ENCODE measurements around the gene RIC3. TPM values are rescaled to one million over a fixed set of nuclear protein-coding genes. Genes with fewer than 3 reads are reported as not detected.

Gene RIC3
- total RNA-seq, 4 donors from 2014 or later: 3.3 to 43.0 (median 12.5) TPM

DNA sequence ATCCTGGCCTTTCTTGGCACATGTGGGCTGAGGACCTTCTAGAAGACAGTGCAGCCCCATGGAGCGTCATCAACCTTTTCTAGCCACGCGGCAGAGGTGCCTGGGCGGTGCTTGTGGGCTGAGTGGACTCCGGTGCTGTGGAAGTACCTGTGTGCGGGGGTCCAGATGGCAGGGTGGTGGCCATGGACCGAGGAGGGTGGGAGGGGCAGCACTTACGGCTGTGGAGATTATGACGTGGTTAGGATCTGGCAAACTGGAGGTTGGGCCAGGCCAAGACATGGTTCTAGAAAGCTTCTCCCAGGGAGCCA, 85.8 kb downstream of the RIC3 start:
- in situ Hi-C loops (cut with MboI; ENCODE audit: low pct_ligation_motif_present in 1 of 4, low pct_unique_long_range_greater_than_20kb in 1 of 4, low sequenced_read_pairs in 3 of 4) (loop anchor here in 1 of 4 donors (25.0 kb wide), 1 partner anchor 196 kb away; no protein-coding TSS in a partner anchor), intact Hi-C loops (cut with DNase I; ENCODE audit: low total_unique reads) (no loop called here)
- no peak for DNase-seq
- H3K27me3 ChIP-seq: peaks cover 30% of the 10 kb centered on the region
- no peaks in the 10 kb centered on the region for H3K9me3 ChIP-seq
- no peak for TF ChIP-seq CTCF (IDR thresholded peaks at IDR 0.05)
- no peak for TF ChIP-seq POLR2A (IDR thresholded peaks at IDR 0.05)
- no peak for TF ChIP-seq POLR2AphosphoS5 (IDR thresholded peaks at IDR 0.05)
- no peak for TF ChIP-seq EP300 (IDR thresholded peaks at IDR 0.05; ENCODE audit: low read depth)
- H3K27ac ChIP-seq: no peak overlapping the region
- H3K36me3 ChIP-seq: no peaks in the 10 kb centered on the region
- WGBS, 2 donors (ENCODE audit: low coverage in 1 of 2): 81 to 100% methylated on average over 2 to 9 of the region's 9 CpGs
- no peak overlapping the region for H3K4me3 ChIP-seq
- peaks cover 0 to 8% (median 1%) of the 10 kb centered on the region in 4 donors for H3K4me1 ChIP-seq

DNA sequence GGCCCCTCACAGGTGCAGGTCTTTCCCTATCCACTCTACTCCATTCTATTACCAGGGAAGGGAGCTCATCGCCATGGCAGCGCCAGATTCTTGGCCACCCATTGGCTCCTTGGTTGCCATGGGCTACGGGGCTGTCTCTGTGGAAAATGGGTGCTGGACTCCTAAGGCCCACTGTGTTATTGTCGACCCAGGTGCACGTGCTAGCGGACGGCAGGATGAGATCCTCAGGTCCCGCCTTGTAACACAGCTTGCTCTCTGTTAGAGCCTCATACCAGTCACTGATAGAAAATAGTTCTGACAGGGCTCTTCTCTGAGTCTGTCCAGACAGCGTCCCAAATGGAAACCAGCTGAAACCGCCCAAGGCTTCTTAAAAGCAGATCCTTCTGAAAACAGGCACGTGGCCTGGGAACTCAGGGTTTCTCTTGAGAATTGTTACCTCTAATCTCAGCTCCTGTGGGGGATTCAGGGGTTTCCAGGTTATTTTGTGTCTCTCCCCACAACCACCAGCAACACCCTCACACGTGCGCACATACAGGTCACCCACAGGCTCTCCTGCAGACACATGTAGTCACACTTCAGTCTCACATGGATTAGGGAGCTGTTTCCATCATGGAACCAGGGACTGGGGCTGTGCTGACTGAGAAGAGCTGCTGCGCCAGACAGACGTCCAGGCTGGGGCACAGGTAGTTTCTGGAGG, 86.3 kb downstream of the RIC3 start:
- DNase-seq: no peak
- intact Hi-C loops (cut with DNase I; ENCODE audit: low total_unique reads) (no loop called here), in situ Hi-C loops (cut with MboI; ENCODE audit: low pct_ligation_motif_present in 1 of 4, low pct_unique_long_range_greater_than_20kb in 1 of 4, low sequenced_read_pairs in 3 of 4) (loop anchor here in 1 of 4 donors (25.0 kb wide), 1 partner anchor 195 kb away; no protein-coding TSS in a partner anchor)
- Histone ChIP-seq H3K4me1 (peaks cover 0 to 8% (median 1%) of the 10 kb centered on the region in 4 donors), H3K27me3 (peaks cover 30% of the 10 kb centered on the region), H3K4me3 (no peak overlapping the region), H3K36me3 (no peaks in the 10 kb centered on the region), H3K27ac (peak overlapping the region in 1 of 4 donors; percentile 55), H3K9me3 (no peaks in the 10 kb centered on the region)
- WGBS, 2 donors (ENCODE audit: low coverage in 1 of 2): 88% methylated on average over 13 of the region's 15 CpGs; no CpG with 5 or more reads in 1 of the 2 donors
- TF ChIP-seq CTCF (IDR thresholded peaks at IDR 0.05) (no peak), EP300 (IDR thresholded peaks at IDR 0.05; ENCODE audit: low read depth) (no peak), POLR2AphosphoS5 (IDR thresholded peaks at IDR 0.05) (no peak), POLR2A (IDR thresholded peaks at IDR 0.05) (no peak)

DNA sequence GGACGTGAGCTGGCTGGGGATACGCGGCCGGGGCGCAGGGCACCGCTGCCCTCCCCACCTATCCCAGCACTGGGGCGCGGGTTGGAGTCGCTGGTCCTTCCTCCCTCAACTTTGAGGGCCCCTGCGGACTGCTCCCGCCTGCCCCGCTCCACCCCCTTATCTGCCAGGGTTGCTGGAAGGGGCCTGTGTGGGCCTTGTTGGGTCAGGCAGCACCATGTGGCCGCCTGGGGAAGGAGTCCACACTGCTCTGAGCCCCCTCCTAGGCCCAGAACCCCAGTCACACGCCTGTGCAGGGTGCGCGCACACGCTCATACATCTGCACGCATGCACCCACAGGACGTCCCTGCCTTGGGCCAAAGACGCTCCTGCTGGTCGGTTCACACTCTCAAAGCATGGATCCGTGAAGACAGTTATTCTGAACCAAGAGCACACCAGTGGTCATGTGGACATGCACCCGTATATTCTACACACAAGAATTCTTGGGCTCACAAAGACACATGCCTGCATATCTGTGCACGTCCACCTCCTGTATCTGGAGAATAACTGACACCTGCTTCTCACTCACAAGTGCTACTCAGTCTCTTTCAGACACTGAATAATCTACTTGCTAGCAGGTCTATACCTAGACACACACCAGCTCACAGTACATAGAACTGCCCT, 87.1 kb downstream of the RIC3 start:
- H3K36me3 ChIP-seq: no peaks in the 10 kb centered on the region
- H3K4me3 ChIP-seq: peak overlapping the region; percentile 35 to 49 (median 40)
- intact Hi-C loops (cut with DNase I; ENCODE audit: low total_unique reads): no loop called here
- WGBS, 2 donors (ENCODE audit: low coverage in 1 of 2): 21 to 29% methylated on average over 2 to 23 of the region's 24 CpGs
- in situ Hi-C loops (cut with MboI; ENCODE audit: low pct_ligation_motif_present in 1 of 4, low pct_unique_long_range_greater_than_20kb in 1 of 4, low sequenced_read_pairs in 3 of 4): loop anchor here in 1 of 4 donors (25.0 kb wide), 1 partner anchor 194 kb away; no protein-coding TSS in a partner anchor
- H3K4me1 ChIP-seq: peaks cover 0 to 8% (median 1%) of the 10 kb centered on the region in 4 donors
- DNase-seq: no peak
- TF ChIP-seq EP300 (IDR thresholded peaks at IDR 0.05; ENCODE audit: low read depth) (no peak), POLR2AphosphoS5 (IDR thresholded peaks at IDR 0.05) (no peak), POLR2A (IDR thresholded peaks at IDR 0.05) (no peak), CTCF (IDR thresholded peaks at IDR 0.05) (no peak)
- no peaks in the 10 kb centered on the region for H3K9me3 ChIP-seq
- peak overlapping the region in 1 of 4 donors; percentile 55 for H3K27ac ChIP-seq
- H3K27me3 ChIP-seq: peaks cover 30% of the 10 kb centered on the region
